Mesenchymal stem cell (in vitro differentiated cells and primary cell): ENCODE data around the gene BPHL.
"Not testable (repeated sequence)": the region's sequence is repeated elsewhere in the genome, so short reads cannot be mapped to it uniquely, and the experiment has no call there.

Experiments
- DNase-seq: peaks from one replicate; pipeline ENCODE4 v3.0.0-alpha.2; 2013
- H2AFZ ChIP-seq: one replicate; pipeline ENCODE4 v1.6.1; 2013; ENCODE audit warnings: low read depth, mild to moderate bottlenecking, control low read depth, inconsistent platforms, low read length, moderate library complexity
- H2AK5ac ChIP-seq: 2 replicates; pipeline ENCODE4 v1.6.1; 2013; ENCODE audit warnings: low read length, moderate library complexity, mild to moderate bottlenecking, inconsistent platforms; ENCODE audit not compliant: severe bottlenecking
- H2BK120ac ChIP-seq: one replicate; pipeline ENCODE4 v1.6.1; 2013; ENCODE audit warnings: low read depth, mild to moderate bottlenecking, inconsistent platforms, low read length, moderate library complexity
- H2BK12ac ChIP-seq, 2 experiments: one replicate each; pipeline ENCODE4 v1.6.1; 2013; ENCODE audit warnings: inconsistent platforms in 2 of 2, low read length in 2 of 2, mild to moderate bottlenecking in 2 of 2, moderate library complexity in 2 of 2, control low read depth in 1 of 2
- H2BK15ac ChIP-seq: one replicate; pipeline ENCODE4 v1.6.1; 2013; ENCODE audit warnings: mild to moderate bottlenecking, low read depth, inconsistent platforms; ENCODE audit not compliant: poor library complexity, severe bottlenecking
- H2BK5ac ChIP-seq: 2 replicates; pipeline ENCODE4 v1.6.1; 2013; ENCODE audit warnings: low read depth, mild to moderate bottlenecking, low read length, control low read depth, inconsistent platforms; ENCODE audit not compliant: poor library complexity, severe bottlenecking
- H3K14ac ChIP-seq, 2 experiments: one replicate each; pipeline ENCODE4 v1.6.1; 2013; ENCODE audit warnings: inconsistent platforms in 2 of 2, low read length in 2 of 2, control low read depth in 1 of 2, mild to moderate bottlenecking in 1 of 2, moderate library complexity in 1 of 2
- H3K18ac ChIP-seq, 2 experiments: one replicate each; pipeline ENCODE4 v1.6.1; 2013; ENCODE audit warnings: inconsistent platforms in 2 of 2, low read length in 2 of 2, control low read depth in 1 of 2, low read depth in 1 of 2, mild to moderate bottlenecking in 1 of 2
- H3K23ac ChIP-seq, 2 experiments: one replicate each; pipeline ENCODE4 v1.6.1; 2013; ENCODE audit warnings: inconsistent platforms in 2 of 2, low read length in 2 of 2, mild to moderate bottlenecking in 2 of 2, moderate library complexity in 2 of 2, control low read depth in 1 of 2
- H3K27ac ChIP-seq: 2 replicates; pipeline ENCODE4 v1.5.1; 2013; ENCODE audit warnings: mild to moderate bottlenecking, moderate library complexity, low read length, control low read depth, inconsistent platforms; ENCODE audit not compliant: poor library complexity, severe bottlenecking
- H3K27me3 ChIP-seq, 2 experiments: 2 replicates each; pipeline versions ENCODE4 v1.6.1 to v1.7.0; 2013; ENCODE audit warnings: low read length in 2 of 2, mild to moderate bottlenecking in 2 of 2, moderate library complexity in 2 of 2, control low read depth in 1 of 2, inconsistent platforms in 1 of 2; ENCODE audit not compliant: control insufficient read depth in 1 of 2, insufficient read depth in 1 of 2
- H3K36me3 ChIP-seq, 2 experiments: 2 replicates each; pipeline versions ENCODE4 v1.6.1 to v1.7.0; 2013; ENCODE audit warnings: low read length in 2 of 2, control low read depth in 1 of 2, inconsistent platforms in 1 of 2, low read depth in 1 of 2, mild to moderate bottlenecking in 1 of 2; ENCODE audit not compliant: insufficient read depth in 2 of 2, control insufficient read depth in 1 of 2
- H3K4ac ChIP-seq, 2 experiments: one replicate each; pipeline ENCODE4 v1.6.1; 2013; ENCODE audit warnings: inconsistent platforms in 2 of 2, low read length in 2 of 2, mild to moderate bottlenecking in 2 of 2, moderate library complexity in 2 of 2, control low read depth in 1 of 2, low read depth in 1 of 2
- H3K4me1 ChIP-seq: 2 replicates; pipeline ENCODE4 v1.6.1; 2013; ENCODE audit warnings: low read depth, low read length, control low read depth; ENCODE audit not compliant: control insufficient read depth, insufficient read depth
- H3K4me2 ChIP-seq: 2 replicates; pipeline ENCODE4 v1.6.1; 2013; ENCODE audit warnings: low read length, mild to moderate bottlenecking, inconsistent platforms; ENCODE audit not compliant: poor library complexity, severe bottlenecking
- H3K4me3 ChIP-seq, 2 experiments: 2 replicates each; pipeline versions ENCODE4 v1.5.1 to v1.7.0; 2013; ENCODE audit warnings: low read length in 2 of 2, mild to moderate bottlenecking in 2 of 2, control low read depth in 1 of 2, low read depth in 1 of 2; ENCODE audit not compliant: insufficient read depth in 1 of 2
- H3K79me1 ChIP-seq: replicated peaks from 2 replicates; pipeline ENCODE4 v1.6.1; 2013; ENCODE audit warnings: mild to moderate bottlenecking, control low read depth, low read length, inconsistent platforms; ENCODE audit not compliant: poor library complexity, severe bottlenecking
- H3K9ac ChIP-seq: 2 replicates; pipeline ENCODE4 v1.7.0; 2013; ENCODE audit warnings: mild to moderate bottlenecking, low read length, moderate library complexity
- H3K9me3 ChIP-seq: 2 replicates; pipeline ENCODE4 v1.7.0; 2013; ENCODE audit warnings: mild to moderate bottlenecking, low read length; ENCODE audit not compliant: control insufficient read depth
- H4K8ac ChIP-seq: one replicate; pipeline ENCODE4 v1.6.1; 2013; ENCODE audit warnings: inconsistent platforms, mild to moderate bottlenecking, low read length, moderate library complexity
- H4K91ac ChIP-seq: one replicate; pipeline ENCODE4 v1.6.1; 2013; ENCODE audit warnings: mild to moderate bottlenecking, low read length, inconsistent platforms
- WGBS: methylation state at CpG from one replicate; pipeline ENCODE4 v1.1.7; 2013; ENCODE audit warnings: mixed read lengths; 5-methylcytosine and 5-hydroxymethylcytosine counted together

The BPHL gene

DNA sequence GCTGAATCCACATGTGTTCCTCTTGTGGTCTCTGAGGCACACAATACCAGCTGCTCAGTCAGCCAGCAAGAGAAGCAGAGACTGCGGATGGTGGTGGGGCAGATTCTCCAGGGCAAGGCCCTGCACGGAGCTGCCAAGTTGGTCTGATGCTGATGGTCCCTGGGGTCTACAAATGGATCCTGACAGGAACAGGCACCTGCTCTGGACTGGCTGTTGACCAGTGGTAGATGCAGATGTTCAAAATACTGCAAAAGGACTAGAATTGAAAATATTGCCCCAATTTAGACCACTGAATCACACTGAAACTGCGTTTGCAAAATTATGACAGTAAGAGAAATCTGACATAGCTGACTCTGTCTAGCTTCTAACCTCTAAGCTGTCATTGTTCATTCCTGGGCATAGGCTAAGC, 68.5 kb downstream of the BPHL start:
- H3K27ac ChIP-seq, result no peak overlapping the region

DNA sequence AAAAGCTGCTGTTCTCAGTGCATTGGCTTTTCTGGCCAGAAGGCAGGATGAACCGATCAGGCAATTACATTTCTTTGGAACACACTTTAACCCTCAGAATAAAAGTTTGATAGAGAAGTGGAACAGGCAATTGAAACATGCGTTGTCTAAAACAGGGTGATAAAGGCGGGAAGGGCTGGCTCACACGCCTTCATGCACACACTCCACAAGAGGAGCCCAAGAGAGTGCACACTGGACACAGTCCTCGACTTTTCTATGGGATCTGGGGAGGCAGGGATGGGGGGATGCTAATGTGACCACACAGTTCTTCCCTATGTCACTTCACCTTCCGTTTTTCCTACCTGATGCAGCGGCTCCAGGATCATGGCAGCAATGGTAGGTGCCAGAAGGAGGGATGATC, 69.8 kb downstream of the BPHL start:
- no peak overlapping the region for H3K4me3 ChIP-seq
- 92% methylated on average over 7 of the region's 7 CpGs for WGBS
- no peak overlapping the region for H3K27ac ChIP-seq
- no peak overlapping the region for H2AK5ac ChIP-seq
- H3K36me3 ChIP-seq, result no peaks in the 10 kb centered on the region
- H3K4ac ChIP-seq, result no peak overlapping the region
- DNase-seq, result no peak
- H2BK120ac ChIP-seq, result no peak overlapping the region
- no peak overlapping the region for H2BK15ac ChIP-seq
- H4K91ac ChIP-seq, result no peak overlapping the region
- no peak overlapping the region for H4K8ac ChIP-seq
- no peaks in the 10 kb centered on the region for H3K9me3 ChIP-seq
- H3K4me1 ChIP-seq, result peaks cover 4% of the 10 kb centered on the region
- H2BK5ac ChIP-seq, result no peak overlapping the region
- H3K9ac ChIP-seq, result no peak overlapping the region
- H3K14ac ChIP-seq, result no peak overlapping the region
- H3K4me2 ChIP-seq, result no peak overlapping the region
- H3K23ac ChIP-seq, result no peak overlapping the region
- H3K79me1 ChIP-seq, result no peaks in the 10 kb centered on the region
- H3K27me3 ChIP-seq, result peaks cover 0 to 44% of the 10 kb centered on the region in 2 experiments
- H2BK12ac ChIP-seq, result no peak overlapping the region
- no peak overlapping the region for H3K18ac ChIP-seq
- no peak overlapping the region for H2AFZ ChIP-seq

More for the DNA sequence above, 68.5 kb downstream of the BPHL start:
- no peak overlapping the region for H3K9ac ChIP-seq
- H3K4me3 ChIP-seq, result no peak overlapping the region
- peaks cover 0 to 48% of the 10 kb centered on the region in 2 experiments for H3K27me3 ChIP-seq
- H2BK120ac ChIP-seq, result no peak overlapping the region
- H3K18ac ChIP-seq, result no peak overlapping the region
- no peak overlapping the region for H2AK5ac ChIP-seq
- no peak overlapping the region for H2BK12ac ChIP-seq
- 98% methylated on average over 3 of the region's 3 CpGs for WGBS
- no peak overlapping the region for H3K14ac ChIP-seq
- H3K23ac ChIP-seq, result no peak overlapping the region
- H3K4me1 ChIP-seq, result peaks cover 4% of the 10 kb centered on the region
- no peak overlapping the region for H4K8ac ChIP-seq
- no peaks in the 10 kb centered on the region for H3K36me3 ChIP-seq
- H2AFZ ChIP-seq, result no peak overlapping the region
- H3K4me2 ChIP-seq, result no peak overlapping the region
- no peaks in the 10 kb centered on the region for H3K9me3 ChIP-seq
- no peak overlapping the region for H4K91ac ChIP-seq
- no peak overlapping the region for H2BK5ac ChIP-seq
- no peak overlapping the region for H3K4ac ChIP-seq
- no peaks in the 10 kb centered on the region for H3K79me1 ChIP-seq
- no peak for DNase-seq
- no peak overlapping the region for H2BK15ac ChIP-seq

DNA sequence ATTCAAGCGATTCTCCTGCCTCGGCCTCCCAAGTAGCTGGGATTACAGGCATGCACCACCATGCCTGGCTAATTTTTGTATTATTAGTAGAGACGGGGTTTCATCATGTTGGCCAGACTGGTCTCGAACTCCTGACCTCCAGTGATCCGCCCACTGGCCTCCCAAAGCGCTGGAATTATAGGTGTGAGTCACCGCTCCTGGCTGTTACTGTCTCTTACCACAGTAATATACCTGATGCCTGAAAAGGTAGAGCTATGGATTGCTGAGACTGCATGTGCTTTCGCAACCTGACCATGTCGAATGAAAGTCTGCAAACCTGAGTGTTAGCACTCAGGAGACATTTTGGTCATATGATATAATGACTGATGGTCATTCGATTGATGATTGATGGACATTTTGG, 70.7 kb downstream of the BPHL start:
- H3K9me3 ChIP-seq, H3K36me3 ChIP-seq, H4K91ac ChIP-seq, H3K23ac ChIP-seq, H3K14ac ChIP-seq, H3K4me1 ChIP-seq, H3K79me1 ChIP-seq, H2BK15ac ChIP-seq, H3K4me3 ChIP-seq, H3K4me2 ChIP-seq, H3K9ac ChIP-seq, DNase-seq, H3K27ac ChIP-seq, H3K18ac ChIP-seq, H2AFZ ChIP-seq, H2BK5ac ChIP-seq, H2BK120ac ChIP-seq, H2BK12ac ChIP-seq, H4K8ac ChIP-seq, H3K4ac ChIP-seq, H2AK5ac ChIP-seq: not testable (repeated sequence)
- peaks cover 0 to 37% of the 10 kb centered on the region in 2 experiments for H3K27me3 ChIP-seq
- WGBS, result 94% methylated on average over 10 of the region's 10 CpGs

DNA sequence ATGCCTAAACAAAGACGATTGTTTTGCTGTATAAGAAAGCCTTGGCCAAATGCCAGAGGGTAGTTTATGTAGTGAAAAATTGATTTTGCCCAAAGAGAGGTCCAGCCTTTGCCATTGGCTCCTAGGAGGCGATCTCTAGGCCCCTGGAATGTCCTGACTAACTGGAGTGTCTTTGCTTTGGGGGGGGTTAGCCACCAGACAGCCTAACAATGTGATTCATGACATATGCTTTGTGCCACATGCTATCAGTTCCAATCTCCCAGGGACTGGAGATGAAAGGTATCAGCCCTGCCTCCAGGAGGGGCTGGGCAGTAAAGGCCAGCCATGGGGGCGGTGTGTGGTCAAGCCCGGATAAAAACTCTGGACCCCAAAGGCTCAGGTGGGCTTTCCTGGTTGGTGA, 71.5 kb downstream of the BPHL start:
- no peak overlapping the region for H3K4me3 ChIP-seq
- no peaks in the 10 kb centered on the region for H3K79me1 ChIP-seq
- no peak overlapping the region for H2AK5ac ChIP-seq
- no peaks in the 10 kb centered on the region for H3K36me3 ChIP-seq
- H2BK120ac ChIP-seq, result no peak overlapping the region
- H3K27ac ChIP-seq, result no peak overlapping the region
- no peak overlapping the region for H2BK15ac ChIP-seq
- no peak overlapping the region for H3K4ac ChIP-seq
- H4K8ac ChIP-seq, result no peak overlapping the region
- 87% methylated on average over 4 of the region's 4 CpGs for WGBS
- peaks cover 0 to 31% of the 10 kb centered on the region in 2 experiments for H3K27me3 ChIP-seq
- H3K4me1 ChIP-seq, result peaks cover 6% of the 10 kb centered on the region
- H2AFZ ChIP-seq, result no peak overlapping the region
- H3K23ac ChIP-seq, result no peak overlapping the region
- no peak for DNase-seq
- no peaks in the 10 kb centered on the region for H3K9me3 ChIP-seq
- H3K14ac ChIP-seq, result no peak overlapping the region
- H2BK12ac ChIP-seq, result no peak overlapping the region
- no peak overlapping the region for H2BK5ac ChIP-seq
- H3K9ac ChIP-seq, result no peak overlapping the region
- no peak overlapping the region for H4K91ac ChIP-seq
- H3K18ac ChIP-seq, result no peak overlapping the region
- no peak overlapping the region for H3K4me2 ChIP-seq
